ENCODE data around the gene ZNF578. TPM values are rescaled to one million over a fixed set of nuclear protein-coding genes. Genes with fewer than 3 reads are reported as not detected.
"Not testable (repeated sequence)": the region's sequence is repeated elsewhere in the genome, so short reads cannot be mapped to it uniquely, and the experiment has no call there.

Gene ZNF578
- polyA plus RNA-seq, 4 donors: 4.1 to 7.6 (median 5.5) TPM

- not testable (repeated sequence) for DNase-seq (ENCODE audit: low read depth in 4 of 4, low spot score in 3 of 4)
Observed at GRCh38 chr19:52500991-52501390, 47.6 kb downstream of the ZNF578 start.

GRCh38 chr19:52507266-52507665, 53.9 kb downstream of the ZNF578 start:
- no peak for DNase-seq (ENCODE audit: low read depth in 4 of 4, low spot score in 3 of 4)

- DNase-seq (ENCODE audit: low read depth in 4 of 4, low spot score in 3 of 4): no peak
Observed at GRCh38 chr19:52516191-52516590, 62.8 kb downstream of the ZNF578 start.

- DNase-seq (ENCODE audit: low read depth in 4 of 4, low spot score in 3 of 4): no peak
Observed at GRCh38 chr19:52518646-52519045, 65.3 kb downstream of the ZNF578 start.

- DNase-seq (ENCODE audit: low read depth in 4 of 4, low spot score in 3 of 4): not testable (repeated sequence)
Observed at GRCh38 chr19:52519175-52519574, 65.8 kb downstream of the ZNF578 start.

- no peak for DNase-seq (ENCODE audit: low read depth in 4 of 4, low spot score in 3 of 4)
Observed at GRCh38 chr19:52520013-52520412, 66.7 kb downstream of the ZNF578 start.

GRCh38 chr19:52522551-52522950, 69.2 kb downstream of the ZNF578 start:
- DNase-seq (ENCODE audit: low read depth in 4 of 4, low spot score in 3 of 4): no peak

- DNase-seq (ENCODE audit: low read depth in 4 of 4, low spot score in 3 of 4): no peak
Observed at GRCh38 chr19:52524086-52524485, 70.7 kb downstream of the ZNF578 start.

- peak; percentile 75 to 82 (median 80) for DNase-seq (ENCODE audit: low read depth in 4 of 4, low spot score in 3 of 4)
Observed at GRCh38 chr19:52527134-52527955, 74.0 kb downstream of the ZNF578 start, which contains the start of gene ZNF808. TSS of gene ZNF808 (plus strand) at chr19:52527668. CDS start at chr19:52543285, 15,617 bp downstream.

GRCh38 chr19:52527956-52528351, 74.6 kb downstream of the ZNF578 start:
- no peak for DNase-seq (ENCODE audit: low read depth in 4 of 4, low spot score in 3 of 4)

GRCh38 chr19:52532480-52532879, 79.1 kb downstream of the ZNF578 start:
- DNase-seq (ENCODE audit: low read depth in 4 of 4, low spot score in 3 of 4): no peak

GRCh38 chr19:52533901-52534300, 80.5 kb downstream of the ZNF578 start:
- DNase-seq (ENCODE audit: low read depth in 4 of 4, low spot score in 3 of 4): no peak

- not testable (repeated sequence) for DNase-seq (ENCODE audit: low read depth in 4 of 4, low spot score in 3 of 4)
Observed at GRCh38 chr19:52535385-52535770, 82.0 kb downstream of the ZNF578 start.

- DNase-seq (ENCODE audit: low read depth in 4 of 4, low spot score in 3 of 4): peak in 3 of 4 donors; percentile 41 to 59 (median 55)
Observed at GRCh38 chr19:52535771-52536447, 82.6 kb downstream of the ZNF578 start.

- DNase-seq (ENCODE audit: low read depth in 4 of 4, low spot score in 3 of 4): no peak
Observed at GRCh38 chr19:52536448-52536800, 83.1 kb downstream of the ZNF578 start.

- not testable (repeated sequence) for DNase-seq (ENCODE audit: low read depth in 4 of 4, low spot score in 3 of 4)
Observed at GRCh38 chr19:52538815-52539214, 85.5 kb downstream of the ZNF578 start.

- DNase-seq (ENCODE audit: low read depth in 4 of 4, low spot score in 3 of 4): not testable (repeated sequence)
Observed at GRCh38 chr19:52541176-52541575, 87.8 kb downstream of the ZNF578 start.

- no peak for DNase-seq (ENCODE audit: low read depth in 4 of 4, low spot score in 3 of 4)
Observed at GRCh38 chr19:52541608-52542007, 88.3 kb downstream of the ZNF578 start.

GRCh38 chr19:52542541-52542940, 89.2 kb downstream of the ZNF578 start:
- not testable (repeated sequence) for DNase-seq (ENCODE audit: low read depth in 4 of 4, low spot score in 3 of 4)

- DNase-seq (ENCODE audit: low read depth in 4 of 4, low spot score in 3 of 4): no peak
Observed at GRCh38 chr19:52542984-52543664, 89.8 kb downstream of the ZNF578 start.

- DNase-seq (ENCODE audit: low read depth in 4 of 4, low spot score in 3 of 4): no peak
Observed at GRCh38 chr19:52554216-52554971, 101.0 kb downstream of the ZNF578 start.
